GM06990 (cell line): Measurements from ENCODE around the gene EIF4B.

ENCODE experiments used
- DNase-seq: peaks from one replicate; pipeline ENCODE4 v3.0.0-alpha.2; 2011; ENCODE audit not compliant: insufficient read length; ENCODE audit errors: extremely low read depth
- H3K27me3 ChIP-seq: replicated peaks from 2 replicates; pipeline ENCODE4 v1.6.0; 2011; ENCODE audit warnings: low read length; ENCODE audit not compliant: control insufficient read depth, insufficient read depth
- H3K36me3 ChIP-seq: 2 replicates; pipeline ENCODE4 v1.5.1; 2011; ENCODE audit warnings: low read length; ENCODE audit not compliant: control insufficient read depth, insufficient read depth
- H3K4me3 ChIP-seq: replicated peaks from 2 replicates; pipeline ENCODE4 v1.5.1; 2011; ENCODE audit warnings: low read depth, mild to moderate bottlenecking, control low read depth, low read length
- CTCF ChIP-seq: IDR thresholded peaks from 2 replicates; pipeline ENCODE4 v1.5.1; 2011; ENCODE audit warnings: low read length, control low read depth, mild to moderate bottlenecking, inconsistent platforms; ENCODE audit not compliant: insufficient read depth, poor library complexity, severe bottlenecking

EIF4B gene

GRCh38 chr12:53036802-53037201, 30.5 kb downstream of the EIF4B start:
- H3K36me3 ChIP-seq: peaks cover 35% of the 10 kb centered on the region
- no peak for DNase-seq
- no peak overlapping the region for H3K4me3 ChIP-seq
- TF ChIP-seq CTCF: no peak
- no peaks in the 10 kb centered on the region for H3K27me3 ChIP-seq

GRCh38 chr12:53039851-53040250, 33.6 kb downstream of the EIF4B start:
- no peak for TF ChIP-seq CTCF
- Histone ChIP-seq H3K27me3 (no peaks in the 10 kb centered on the region), H3K36me3 (peaks cover 26% of the 10 kb centered on the region), H3K4me3 (no peak overlapping the region)
- no peak for DNase-seq

GRCh38 chr12:53042607-53043454, 36.6 kb downstream of the EIF4B start:
- no peak for DNase-seq
- peaks cover 3% of the 10 kb centered on the region for H3K27me3 ChIP-seq
- H3K4me3 ChIP-seq: no peak overlapping the region
- H3K36me3 ChIP-seq: peaks cover 11% of the 10 kb centered on the region
- TF ChIP-seq CTCF: no peak

- Histone ChIP-seq H3K27me3 (peaks cover 3% of the 10 kb centered on the region), H3K36me3 (peaks cover 6% of the 10 kb centered on the region), H3K4me3 (no peak overlapping the region)
- DNase-seq: no peak
- no peak for TF ChIP-seq CTCF
Observed at GRCh38 chr12:53044052-53044581, 37.9 kb downstream of the EIF4B start.

- DNase-seq: no peak
- H3K36me3 ChIP-seq: no peaks in the 10 kb centered on the region; the same call in 1 of the 2 replicates
- H3K27me3 ChIP-seq: peaks cover 3% of the 10 kb centered on the region
- no peak for TF ChIP-seq CTCF
- no peak overlapping the region for H3K4me3 ChIP-seq
Observed at GRCh38 chr12:53044896-53045695, 38.8 kb downstream of the EIF4B start.
